GM23338 (cell line): ENCODE data around the gene MYOCD. TPM values are rescaled to one million over a fixed set of nuclear protein-coding genes. Genes with fewer than 3 reads are reported as not detected.

Experiments
- ATAC-seq: fragments of 200-7000 bp; cut with Tn5 transposase; 3 replicates; pipeline ENCODE4 v1.9.1; 2020
- DNase-seq: peaks from one replicate; pipeline ENCODE4 v3.0.0-alpha.2; 2015; ENCODE audit warnings: low spot score
- H2AFZ ChIP-seq: fragments of 200-600 bp; sonication (generic); 2 replicates; pipeline ENCODE4 v1.8.0; 2016; ENCODE audit warnings: antibody characterized with exemption, mild to moderate bottlenecking, moderate library complexity
- H3F3A ChIP-seq: fragments of 200-600 bp; sonication (generic); replicated peaks from 2 replicates; pipeline ENCODE4 v1.8.0; 2017; ENCODE audit warnings: antibody characterized with exemption, mixed run types, low read depth
- H3K27ac ChIP-seq: fragments of 200-600 bp; sonication (generic); 2 replicates; pipeline ENCODE4 v1.6.1; 2016; ENCODE audit warnings: low read depth
- H3K27me3 ChIP-seq: fragments of 200-600 bp; sonication (generic); 2 replicates; pipeline ENCODE4 v1.8.0; 2016; ENCODE audit warnings: mild to moderate bottlenecking, mixed run types, moderate library complexity; ENCODE audit not compliant: insufficient read depth
- H3K36me3 ChIP-seq: fragments of 200-600 bp; sonication (generic); 2 replicates; pipeline ENCODE4 v1.8.0; 2016; ENCODE audit warnings: mild to moderate bottlenecking; ENCODE audit not compliant: insufficient read depth
- H3K4me1 ChIP-seq: fragments of 200-600 bp; sonication (generic); 2 replicates; pipeline ENCODE4 v1.8.0; 2016; ENCODE audit warnings: mild to moderate bottlenecking, moderate library complexity; ENCODE audit not compliant: insufficient read depth
- H3K4me2 ChIP-seq: fragments of 200-600 bp; sonication (generic); 2 replicates; pipeline ENCODE4 v1.7.1; 2017; ENCODE audit warnings: mixed run types
- H3K4me3 ChIP-seq: fragments of 200-600 bp; sonication (generic); 2 replicates; pipeline ENCODE4 v1.6.1; 2016; ENCODE audit warnings: mixed run types
- H3K79me2 ChIP-seq: fragments of 200-600 bp; sonication (generic); replicated peaks from 2 replicates; pipeline ENCODE4 v1.8.0; 2017; ENCODE audit warnings: mild to moderate bottlenecking; ENCODE audit not compliant: insufficient read depth
- H3K9me2 ChIP-seq: fragments of 200-600 bp; sonication (generic); 2 replicates; pipeline ENCODE4 v1.8.0; 2017; ENCODE audit not compliant: insufficient read depth
- H4K20me1 ChIP-seq: fragments of 200-600 bp; sonication (generic); replicated peaks from 2 replicates; pipeline ENCODE4 v1.8.0; 2017; ENCODE audit warnings: mild to moderate bottlenecking; ENCODE audit not compliant: insufficient read depth
- H3K27ac Mint-ChIP-seq: 2 replicates; pipeline ENCODE4 v1.8.0; 2020; ENCODE audit warnings: inconsistent platforms, mild to moderate bottlenecking, moderate library complexity, mixed read lengths
- H3K27me3 Mint-ChIP-seq: 3 replicates; pipeline ENCODE4 v1.8.0; 2022; ENCODE audit warnings: low read depth, mild to moderate bottlenecking, moderate library complexity, mixed read lengths, inconsistent platforms; ENCODE audit not compliant: insufficient read depth, poor library complexity
- H3K36me3 Mint-ChIP-seq: 3 replicates; pipeline ENCODE4 v1.8.0; 2021; ENCODE audit warnings: low read depth, mild to moderate bottlenecking, inconsistent platforms, moderate library complexity, mixed read lengths
- H3K4me1 Mint-ChIP-seq: 3 replicates; pipeline ENCODE4 v1.8.0; 2020; ENCODE audit warnings: mild to moderate bottlenecking, inconsistent platforms, mixed read lengths
- H3K4me3 Mint-ChIP-seq: 3 replicates; pipeline ENCODE4 v1.8.0; 2021; ENCODE audit warnings: moderate library complexity, mild to moderate bottlenecking, inconsistent platforms, mixed read lengths
- H3K9me3 Mint-ChIP-seq: 3 replicates; pipeline ENCODE4 v1.8.0; 2020; ENCODE audit warnings: moderate library complexity, mild to moderate bottlenecking, inconsistent platforms, mixed read lengths
- CREB1 ChIP-seq: fragments of 250-450 bp; sonication (Bioruptor Pico); IDR thresholded peaks from 2 replicates; pipeline ENCODE4 v1.5.0; 2020; ENCODE audit warnings: low read depth, mild to moderate bottlenecking, moderate library complexity
- EZH2 ChIP-seq: fragments of 200-600 bp; sonication (generic); IDR thresholded peaks from one replicate; pipeline ENCODE4 v1.8.0; 2017; ENCODE audit warnings: antibody characterized with exemption, mild to moderate bottlenecking, low read depth; ENCODE audit not compliant: unreplicated experiment
- EZH2phosphoT487 ChIP-seq: fragments of 200-600 bp; sonication (generic); IDR thresholded peaks from one replicate; pipeline ENCODE4 v1.8.1; 2018; ENCODE audit warnings: antibody characterized with exemption; ENCODE audit not compliant: unreplicated experiment
- JUNB ChIP-seq: IDR thresholded peaks from one replicate; pipeline ENCODE4 v1.6.1; 2016; ENCODE audit warnings: antibody characterized with exemption; ENCODE audit not compliant: unreplicated experiment
- NANOG ChIP-seq: IDR thresholded peaks from 2 replicates; pipeline ENCODE4 v1.6.1; 2016; ENCODE audit warnings: antibody characterized with exemption, borderline replicate concordance
- POLR2AphosphoS5 ChIP-seq: IDR thresholded peaks from 2 replicates; pipeline ENCODE4 v1.6.1; 2016; ENCODE audit warnings: antibody characterized with exemption, low read depth
- STAT1 ChIP-seq: IDR thresholded peaks from one replicate; pipeline ENCODE4 v1.6.1; 2016; ENCODE audit warnings: antibody characterized with exemption; ENCODE audit not compliant: unreplicated experiment
- ZNF114 ChIP-seq: fragments of 250-450 bp; sonication (Bioruptor Pico); IDR thresholded peaks from 2 replicates; pipeline ENCODE4 v1.5.0; 2020; ENCODE audit warnings: mild to moderate bottlenecking, moderate library complexity
- ZNF331 ChIP-seq: fragments of 250-450 bp; sonication (Bioruptor Pico); IDR thresholded peaks from 2 replicates; pipeline ENCODE4 v1.5.0; 2020; ENCODE audit warnings: low read depth, mild to moderate bottlenecking, moderate library complexity
- polyA plus RNA-seq: library from polyadenylated mRNA; unstranded; fragments of >200 nt; fragmentation: Nextera tagmentation; extraction: Ambion mirVana; gene quantifications from 2 replicates; pipeline ENCODE4 v1.2.1, GENCODE V29; 2016
- total RNA-seq: library from RNA; depleted of rRNA; stranded (reverse); fragments of >200 nt; shearing (Covaris generic); gene quantifications from 2 replicates; pipeline ENCODE4 v1.2.3, GENCODE V29; 2014
- TF ChIP-seq, protein P1 (sequence below): IDR thresholded peaks from 2 replicates; pipeline ENCODE4 v1.6.1; 2016; ENCODE audit warnings: antibody characterized with exemption
- TF ChIP-seq, protein P2 (sequence below): fragments of 250-450 bp; sonication (Bioruptor Pico); IDR thresholded peaks from 2 replicates; pipeline ENCODE4 v1.5.0; 2020; ENCODE audit warnings: mild to moderate bottlenecking, moderate library complexity
- TF ChIP-seq, protein P3 (sequence below), 2 experiments: fragments of 200-600 bp in 1 of 2; sonication (generic) in 1 of 2; conservative IDR thresholded peaks; 2 replicates each; pipeline versions ENCODE4 v1.5.1 to v1.6.1; 2016 to 2017; ENCODE audit warnings: antibody characterized with exemption in 2 of 2, low read depth in 2 of 2, mild to moderate bottlenecking in 2 of 2, moderate library complexity in 1 of 2

MYOCD gene
- total and polyA plus RNA-seq, 2 experiments from 2014 or later: 0.80 to 2.4 TPM

DNA sequence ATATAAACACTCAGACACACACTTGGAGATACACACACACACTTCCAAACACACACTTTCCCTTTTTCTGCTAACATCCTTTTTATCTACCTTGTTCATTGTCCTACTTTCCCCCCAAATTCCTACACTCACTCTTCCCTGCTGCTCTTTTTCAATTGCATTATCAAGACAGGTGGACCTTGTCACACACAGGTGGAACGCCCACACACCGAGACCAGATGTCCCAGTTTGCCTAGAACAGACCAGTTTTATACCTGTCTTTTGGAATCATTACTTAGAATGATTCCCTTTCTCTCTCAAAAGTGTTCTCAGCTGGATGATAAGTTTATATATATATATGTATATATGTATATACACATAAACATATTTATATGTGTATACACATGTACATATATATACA lies 72.9 kb downstream of the MYOCD start (continued):
- TF ChIP-seq, protein P1, sequence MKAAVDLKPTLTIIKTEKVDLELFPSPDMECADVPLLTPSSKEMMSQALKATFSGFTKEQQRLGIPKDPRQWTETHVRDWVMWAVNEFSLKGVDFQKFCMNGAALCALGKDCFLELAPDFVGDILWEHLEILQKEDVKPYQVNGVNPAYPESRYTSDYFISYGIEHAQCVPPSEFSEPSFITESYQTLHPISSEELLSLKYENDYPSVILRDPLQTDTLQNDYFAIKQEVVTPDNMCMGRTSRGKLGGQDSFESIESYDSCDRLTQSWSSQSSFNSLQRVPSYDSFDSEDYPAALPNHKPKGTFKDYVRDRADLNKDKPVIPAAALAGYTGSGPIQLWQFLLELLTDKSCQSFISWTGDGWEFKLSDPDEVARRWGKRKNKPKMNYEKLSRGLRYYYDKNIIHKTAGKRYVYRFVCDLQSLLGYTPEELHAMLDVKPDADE: no peak
- TF ChIP-seq CREB1 (CRISPR knock-in tag): no peak
- no peak for TF ChIP-seq ZNF114 (CRISPR knock-in tag)
- no peak for TF ChIP-seq ZNF331 (CRISPR knock-in tag)
- TF ChIP-seq JUNB: no peak
- no peak for TF ChIP-seq NANOG
- TF ChIP-seq STAT1: no peak
- TF ChIP-seq EZH2: no peak

DNA sequence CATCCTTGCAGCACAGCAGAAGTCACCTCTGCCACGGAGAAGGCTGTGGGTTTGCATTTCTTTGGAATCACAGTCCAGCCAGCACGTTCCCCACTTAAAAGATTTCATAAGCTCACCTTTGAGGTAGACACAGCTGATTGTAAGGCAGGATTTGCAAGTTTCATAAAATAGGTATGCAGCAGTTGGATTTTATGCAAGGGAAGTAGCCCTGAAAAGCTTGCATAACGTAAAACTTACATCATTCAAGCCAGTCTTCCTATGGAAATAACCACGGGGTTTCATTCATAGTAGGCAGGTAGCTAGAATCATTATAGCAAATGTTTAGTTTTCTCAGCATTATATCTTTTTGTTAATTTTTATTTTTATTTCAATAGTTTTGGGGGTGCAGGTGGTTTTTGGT lies 73.8 kb downstream of the MYOCD start:
- DNase-seq (no peak), ATAC-seq (no peak)
- H3K27ac ChIP-seq: no peak overlapping the region
- H3K4me3 Mint-ChIP-seq: no peak overlapping the region
- no peak overlapping the region for H3K4me3 ChIP-seq
- no peak overlapping the region for H2AFZ ChIP-seq
- no peaks in the 10 kb centered on the region for H4K20me1 ChIP-seq
- no peaks in the 10 kb centered on the region for H3K36me3 Mint-ChIP-seq
- no peak overlapping the region for H3K27ac Mint-ChIP-seq
- peaks cover 14% of the 10 kb centered on the region for H3K4me1 Mint-ChIP-seq
- no peaks in the 10 kb centered on the region for H3K9me3 Mint-ChIP-seq
- no peak overlapping the region for H3K4me2 ChIP-seq
- H3K36me3 ChIP-seq: no peaks in the 10 kb centered on the region
- H3F3A ChIP-seq: no peaks in the 10 kb centered on the region
- H3K4me1 ChIP-seq: no peaks in the 10 kb centered on the region
- peaks cover 2% of the 10 kb centered on the region for H3K27me3 Mint-ChIP-seq
- H3K27me3 ChIP-seq: no peaks in the 10 kb centered on the region
- H3K9me2 ChIP-seq: no peaks in the 10 kb centered on the region
- H3K79me2 ChIP-seq: no peaks in the 10 kb centered on the region
- TF ChIP-seq STAT1: no peak
- no peak for TF ChIP-seq POLR2AphosphoS5
- TF ChIP-seq, protein P2, sequence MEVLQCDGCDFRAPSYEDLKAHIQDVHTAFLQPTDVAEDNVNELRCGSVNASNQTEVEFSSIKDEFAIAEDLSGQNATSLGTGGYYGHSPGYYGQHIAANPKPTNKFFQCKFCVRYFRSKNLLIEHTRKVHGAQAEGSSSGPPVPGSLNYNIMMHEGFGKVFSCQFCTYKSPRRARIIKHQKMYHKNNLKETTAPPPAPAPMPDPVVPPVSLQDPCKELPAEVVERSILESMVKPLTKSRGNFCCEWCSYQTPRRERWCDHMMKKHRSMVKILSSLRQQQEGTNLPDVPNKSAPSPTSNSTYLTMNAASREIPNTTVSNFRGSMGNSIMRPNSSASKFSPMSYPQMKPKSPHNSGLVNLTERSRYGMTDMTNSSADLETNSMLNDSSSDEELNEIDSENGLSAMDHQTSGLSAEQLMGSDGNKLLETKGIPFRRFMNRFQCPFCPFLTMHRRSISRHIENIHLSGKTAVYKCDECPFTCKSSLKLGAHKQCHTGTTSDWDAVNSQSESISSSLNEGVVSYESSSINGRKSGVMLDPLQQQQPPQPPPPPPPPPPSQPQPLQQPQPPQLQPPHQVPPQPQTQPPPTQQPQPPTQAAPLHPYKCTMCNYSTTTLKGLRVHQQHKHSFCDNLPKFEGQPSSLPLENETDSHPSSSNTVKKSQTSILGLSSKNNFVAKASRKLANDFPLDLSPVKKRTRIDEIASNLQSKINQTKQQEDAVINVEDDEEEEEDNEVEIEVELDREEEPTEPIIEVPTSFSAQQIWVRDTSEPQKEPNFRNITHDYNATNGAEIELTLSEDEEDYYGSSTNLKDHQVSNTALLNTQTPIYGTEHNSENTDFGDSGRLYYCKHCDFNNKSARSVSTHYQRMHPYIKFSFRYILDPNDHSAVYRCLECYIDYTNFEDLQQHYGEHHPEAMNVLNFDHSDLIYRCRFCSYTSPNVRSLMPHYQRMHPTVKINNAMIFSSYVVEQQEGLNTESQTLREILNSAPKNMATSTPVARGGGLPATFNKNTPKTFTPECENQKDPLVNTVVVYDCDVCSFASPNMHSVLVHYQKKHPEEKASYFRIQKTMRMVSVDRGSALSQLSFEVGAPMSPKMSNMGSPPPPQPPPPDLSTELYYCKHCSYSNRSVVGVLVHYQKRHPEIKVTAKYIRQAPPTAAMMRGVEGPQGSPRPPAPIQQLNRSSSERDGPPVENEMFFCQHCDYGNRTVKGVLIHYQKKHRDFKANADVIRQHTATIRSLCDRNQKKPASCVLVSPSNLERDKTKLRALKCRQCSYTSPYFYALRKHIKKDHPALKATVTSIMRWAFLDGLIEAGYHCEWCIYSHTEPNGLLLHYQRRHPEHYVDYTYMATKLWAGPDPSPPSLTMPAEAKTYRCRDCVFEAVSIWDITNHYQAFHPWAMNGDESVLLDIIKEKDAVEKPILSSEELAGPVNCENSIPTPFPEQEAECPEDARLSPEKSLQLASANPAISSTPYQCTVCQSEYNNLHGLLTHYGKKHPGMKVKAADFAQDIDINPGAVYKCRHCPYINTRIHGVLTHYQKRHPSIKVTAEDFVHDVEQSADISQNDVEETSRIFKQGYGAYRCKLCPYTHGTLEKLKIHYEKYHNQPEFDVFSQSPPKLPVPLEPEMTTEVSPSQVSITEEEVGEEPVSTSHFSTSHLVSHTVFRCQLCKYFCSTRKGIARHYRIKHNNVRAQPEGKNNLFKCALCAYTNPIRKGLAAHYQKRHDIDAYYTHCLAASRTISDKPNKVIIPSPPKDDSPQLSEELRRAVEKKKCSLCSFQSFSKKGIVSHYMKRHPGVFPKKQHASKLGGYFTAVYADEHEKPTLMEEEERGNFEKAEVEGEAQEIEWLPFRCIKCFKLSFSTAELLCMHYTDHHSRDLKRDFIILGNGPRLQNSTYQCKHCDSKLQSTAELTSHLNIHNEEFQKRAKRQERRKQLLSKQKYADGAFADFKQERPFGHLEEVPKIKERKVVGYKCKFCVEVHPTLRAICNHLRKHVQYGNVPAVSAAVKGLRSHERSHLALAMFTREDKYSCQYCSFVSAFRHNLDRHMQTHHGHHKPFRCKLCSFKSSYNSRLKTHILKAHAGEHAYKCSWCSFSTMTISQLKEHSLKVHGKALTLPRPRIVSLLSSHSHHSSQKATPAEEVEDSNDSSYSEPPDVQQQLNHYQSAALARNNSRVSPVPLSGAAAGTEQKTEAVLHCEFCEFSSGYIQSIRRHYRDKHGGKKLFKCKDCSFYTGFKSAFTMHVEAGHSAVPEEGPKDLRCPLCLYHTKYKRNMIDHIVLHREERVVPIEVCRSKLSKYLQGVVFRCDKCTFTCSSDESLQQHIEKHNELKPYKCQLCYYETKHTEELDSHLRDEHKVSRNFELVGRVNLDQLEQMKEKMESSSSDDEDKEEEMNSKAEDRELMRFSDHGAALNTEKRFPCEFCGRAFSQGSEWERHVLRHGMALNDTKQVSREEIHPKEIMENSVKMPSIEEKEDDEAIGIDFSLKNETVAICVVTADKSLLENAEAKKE (CRISPR knock-in tag): no peak
- TF ChIP-seq, protein P3, sequence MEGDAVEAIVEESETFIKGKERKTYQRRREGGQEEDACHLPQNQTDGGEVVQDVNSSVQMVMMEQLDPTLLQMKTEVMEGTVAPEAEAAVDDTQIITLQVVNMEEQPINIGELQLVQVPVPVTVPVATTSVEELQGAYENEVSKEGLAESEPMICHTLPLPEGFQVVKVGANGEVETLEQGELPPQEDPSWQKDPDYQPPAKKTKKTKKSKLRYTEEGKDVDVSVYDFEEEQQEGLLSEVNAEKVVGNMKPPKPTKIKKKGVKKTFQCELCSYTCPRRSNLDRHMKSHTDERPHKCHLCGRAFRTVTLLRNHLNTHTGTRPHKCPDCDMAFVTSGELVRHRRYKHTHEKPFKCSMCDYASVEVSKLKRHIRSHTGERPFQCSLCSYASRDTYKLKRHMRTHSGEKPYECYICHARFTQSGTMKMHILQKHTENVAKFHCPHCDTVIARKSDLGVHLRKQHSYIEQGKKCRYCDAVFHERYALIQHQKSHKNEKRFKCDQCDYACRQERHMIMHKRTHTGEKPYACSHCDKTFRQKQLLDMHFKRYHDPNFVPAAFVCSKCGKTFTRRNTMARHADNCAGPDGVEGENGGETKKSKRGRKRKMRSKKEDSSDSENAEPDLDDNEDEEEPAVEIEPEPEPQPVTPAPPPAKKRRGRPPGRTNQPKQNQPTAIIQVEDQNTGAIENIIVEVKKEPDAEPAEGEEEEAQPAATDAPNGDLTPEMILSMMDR (conservative IDR thresholded peaks at IDR 0.05; ENCODE audit: low read depth in 2 of 2): no peak
- TF ChIP-seq EZH2phosphoT487: no peak
- no peak for TF ChIP-seq CREB1 (CRISPR knock-in tag)
- TF ChIP-seq JUNB: no peak
- TF ChIP-seq EZH2: no peak
- TF ChIP-seq, protein P1: no peak
